RWPE1 (cell line): Measurements from ENCODE around the gene SNAP29.
A peak's percentile ranks its signal among the peaks of the same experiment; 100 is the strongest.
"Not testable (repeated sequence)": the region's sequence is repeated elsewhere in the genome, so short reads cannot be mapped to it uniquely, and the experiment has no call there.

Source experiments
- CTCF ChIA-PET: fragments of 350-600 bp; sonication (Branson Sonifier 250); formaldehyde crosslinking; extraction: SDS; loops from one replicate; lab custom pipeline; 2021; lab: Yijun Ruan, JAX
- POLR2A ChIA-PET: fragments of 400-600 bp; formaldehyde crosslinking; extraction: SDS; loops from one replicate; lab custom pipeline; 2020; ENCODE audit warnings: antibody characterized with exemption; ENCODE audit not compliant: low non-redundant PET; lab: Yijun Ruan, JAX
- DNase-seq: peaks from one replicate; pipeline ENCODE4 v3.0.0; 2012; ENCODE audit warnings: low spot score
- H3K27ac ChIP-seq: fragments of 450-650 bp; 2 replicates; pipeline ENCODE4 v1.5.1; 2017
- TF ChIP-seq, protein P1 (sequence below): fragments of 450-650 bp; conservative IDR thresholded peaks from 2 replicates; pipeline ENCODE4 v1.5.1; 2017; ENCODE audit warnings: low read depth, mild to moderate bottlenecking

SNAP29 gene

DNA sequence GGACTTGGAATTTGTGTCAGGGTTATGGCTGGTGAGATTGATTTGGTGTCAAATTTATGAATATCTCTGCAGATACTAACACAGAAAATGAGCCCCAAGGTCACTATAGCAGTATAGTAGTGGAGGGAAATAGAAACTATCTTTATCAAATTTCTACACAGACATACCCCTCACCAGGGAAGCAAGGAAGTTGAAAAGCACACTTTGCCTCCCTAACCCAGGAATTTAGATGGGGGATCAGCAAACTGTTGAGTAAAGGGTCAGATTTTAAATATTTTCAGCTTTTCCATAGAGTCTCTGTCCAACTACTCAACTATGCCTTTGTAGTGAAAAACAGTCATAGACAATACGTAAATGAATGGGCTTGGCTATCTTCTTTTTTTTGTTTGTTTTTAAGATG, 71.2 kb downstream of the SNAP29 start:
- TF ChIP-seq, protein P1, sequence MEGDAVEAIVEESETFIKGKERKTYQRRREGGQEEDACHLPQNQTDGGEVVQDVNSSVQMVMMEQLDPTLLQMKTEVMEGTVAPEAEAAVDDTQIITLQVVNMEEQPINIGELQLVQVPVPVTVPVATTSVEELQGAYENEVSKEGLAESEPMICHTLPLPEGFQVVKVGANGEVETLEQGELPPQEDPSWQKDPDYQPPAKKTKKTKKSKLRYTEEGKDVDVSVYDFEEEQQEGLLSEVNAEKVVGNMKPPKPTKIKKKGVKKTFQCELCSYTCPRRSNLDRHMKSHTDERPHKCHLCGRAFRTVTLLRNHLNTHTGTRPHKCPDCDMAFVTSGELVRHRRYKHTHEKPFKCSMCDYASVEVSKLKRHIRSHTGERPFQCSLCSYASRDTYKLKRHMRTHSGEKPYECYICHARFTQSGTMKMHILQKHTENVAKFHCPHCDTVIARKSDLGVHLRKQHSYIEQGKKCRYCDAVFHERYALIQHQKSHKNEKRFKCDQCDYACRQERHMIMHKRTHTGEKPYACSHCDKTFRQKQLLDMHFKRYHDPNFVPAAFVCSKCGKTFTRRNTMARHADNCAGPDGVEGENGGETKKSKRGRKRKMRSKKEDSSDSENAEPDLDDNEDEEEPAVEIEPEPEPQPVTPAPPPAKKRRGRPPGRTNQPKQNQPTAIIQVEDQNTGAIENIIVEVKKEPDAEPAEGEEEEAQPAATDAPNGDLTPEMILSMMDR: no peak

DNA sequence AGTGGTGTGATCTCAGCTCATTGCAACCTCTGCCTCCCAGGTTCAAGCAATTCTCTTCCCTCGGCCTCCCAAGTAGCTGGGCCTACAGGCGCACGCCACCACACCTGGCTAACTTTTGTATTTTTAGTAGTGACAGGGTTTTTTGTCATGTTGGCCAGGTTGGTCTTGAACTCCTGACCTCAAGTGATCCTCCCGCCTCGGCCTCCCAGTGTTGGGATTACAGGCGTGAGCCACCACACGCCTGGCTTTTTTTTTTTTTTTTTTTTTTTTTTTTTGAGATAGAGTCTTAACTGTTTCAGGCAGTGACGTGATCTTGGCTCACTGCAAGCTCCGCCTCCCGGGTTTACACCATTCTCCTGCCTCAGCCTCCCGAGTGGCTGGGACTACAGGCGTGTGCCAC, 71.6 kb downstream of the SNAP29 start:
- H3K27ac ChIP-seq, CTCF ChIA-PET, DNase-seq, POLR2A ChIA-PET: not testable (repeated sequence)

More for the DNA sequence above, 71.2 kb downstream of the SNAP29 start:
- no peak for DNase-seq
- H3K27ac ChIP-seq: no peak overlapping the region
- CTCF ChIA-PET: no interaction called here
- POLR2A ChIA-PET: no interaction called here

DNA sequence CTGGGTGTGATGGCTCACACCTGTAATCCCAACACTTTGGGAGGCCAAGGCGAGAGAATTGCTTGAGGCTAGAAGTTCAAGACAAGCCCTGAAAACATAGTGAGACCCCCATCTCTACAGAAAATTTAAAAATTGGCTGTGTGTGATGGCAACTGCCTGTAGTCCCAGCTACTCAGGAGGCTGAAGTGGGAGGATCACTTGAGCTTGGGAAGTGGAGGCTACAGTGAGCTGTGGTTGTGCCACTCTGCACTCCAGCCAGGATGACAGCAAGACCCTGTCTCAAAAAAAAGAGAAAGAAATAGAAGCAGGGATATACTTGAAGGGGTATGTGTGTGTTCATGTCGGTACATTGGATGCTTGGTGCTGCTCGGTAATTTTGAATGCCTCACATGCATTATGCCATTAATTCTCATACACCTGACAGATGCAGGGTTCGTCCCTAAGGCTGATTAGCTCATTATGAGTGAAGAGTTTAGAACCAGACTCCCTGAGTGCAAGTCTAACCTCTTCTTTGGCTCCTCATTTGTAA, 72.4 kb downstream of the SNAP29 start:
- POLR2A ChIA-PET: no interaction called here
- no peak for DNase-seq
- CTCF ChIA-PET: interaction anchor here (0.6 kb wide), 1 partner anchor 10 kb away, joined by 3 read pairs; no protein-coding TSS in a partner anchor
- TF ChIP-seq, protein P1: no peak
- H3K27ac ChIP-seq: no peak overlapping the region

DNA sequence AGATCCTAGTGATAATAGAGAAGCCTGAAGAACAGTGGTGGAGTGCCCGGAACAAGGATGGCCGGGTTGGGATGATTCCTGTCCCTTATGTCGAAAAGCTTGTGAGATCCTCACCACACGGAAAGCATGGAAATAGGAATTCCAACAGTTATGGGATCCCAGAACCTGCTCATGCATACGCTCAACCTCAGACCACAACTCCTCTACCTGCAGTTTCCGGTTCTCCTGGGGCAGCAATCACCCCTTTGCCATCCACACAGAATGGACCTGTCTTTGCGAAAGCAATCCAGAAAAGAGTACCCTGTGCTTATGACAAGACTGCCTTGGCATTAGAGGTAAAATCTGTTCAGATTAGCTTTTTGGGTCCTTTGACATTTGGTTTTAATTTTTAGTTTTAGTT, 75.1 kb downstream of the SNAP29 start:
- ChIA-PET POLR2A (no interaction called here), CTCF (interaction anchor here (0.5 kb wide), 1 partner anchor 43 kb away, joined by 3 read pairs; no protein-coding TSS in a partner anchor)
- no peak overlapping the region for H3K27ac ChIP-seq
- no peak for DNase-seq
- TF ChIP-seq, protein P1: no peak

DNA sequence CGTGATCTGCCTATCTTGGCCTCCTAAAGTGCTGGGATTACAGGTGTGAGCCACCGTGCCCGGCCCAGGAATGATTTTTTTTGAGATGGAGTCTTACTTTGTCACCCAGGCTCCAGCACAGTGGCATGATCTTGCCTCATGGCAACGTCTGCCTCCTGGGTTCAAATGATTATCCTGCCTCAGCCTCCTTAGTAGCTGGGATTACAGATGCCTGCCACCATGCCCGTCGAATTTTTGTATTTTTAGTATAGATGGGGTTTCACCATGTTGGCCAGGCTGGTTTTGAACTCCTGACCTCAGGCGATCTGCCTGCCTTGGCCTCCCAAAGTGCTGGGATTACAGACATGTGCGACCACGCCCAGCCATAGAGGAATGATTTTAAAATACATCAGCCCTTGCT, 76.2 kb downstream of the SNAP29 start:
- DNase-seq, POLR2A ChIA-PET: not testable (repeated sequence)
- CTCF ChIA-PET: interaction anchor here (0.7 kb wide), 3 partner anchors 22 to 45 kb away, joined by 3 to 4 read pairs (median 3); no protein-coding TSS in a partner anchor
- peak overlapping the region; percentile 48; the same call in 1 of the 2 replicates for H3K27ac ChIP-seq

DNA sequence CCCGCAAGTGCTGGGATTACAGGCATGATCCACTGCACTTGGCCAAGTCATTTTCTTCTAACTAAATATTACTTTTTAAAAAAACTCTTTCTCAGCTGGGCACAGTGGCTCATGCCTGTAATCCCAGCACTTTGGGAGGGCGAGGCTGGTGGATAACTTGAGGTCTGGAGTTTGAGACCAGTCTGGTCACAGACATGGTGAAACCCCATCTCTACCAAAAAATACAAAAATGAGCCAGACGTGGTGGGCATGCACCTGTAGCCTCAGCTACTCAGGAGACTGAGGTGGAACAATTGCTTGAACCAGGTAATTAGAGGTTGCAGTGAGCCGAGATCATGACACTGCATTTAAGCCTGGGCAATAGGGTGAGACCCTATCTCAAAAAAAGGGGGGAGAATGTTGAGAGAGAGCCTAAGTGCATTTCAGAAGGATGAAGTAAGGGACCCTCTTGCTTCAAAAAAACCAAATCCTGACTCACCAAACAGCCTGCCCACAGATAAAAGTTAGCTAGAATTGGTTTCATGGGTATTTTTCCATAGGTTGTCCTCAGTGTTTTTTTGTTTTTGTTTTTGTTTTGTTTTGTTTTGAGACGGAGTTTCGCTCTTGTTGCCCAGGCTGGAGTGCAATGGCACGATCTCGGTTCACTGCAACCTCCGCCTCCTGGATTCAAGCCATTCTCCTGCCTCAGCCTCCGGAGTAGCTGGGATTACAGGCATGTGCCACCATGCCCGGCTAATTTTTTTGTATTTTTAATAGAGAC, 77.2 kb downstream of the SNAP29 start:
- DNase-seq, POLR2A ChIA-PET: not testable (repeated sequence)
- H3K27ac ChIP-seq: peak overlapping the region; percentile 48
- CTCF ChIA-PET: interaction anchor here (0.6 kb wide), 2 partner anchors 137 to 152 kb away, joined by 3 read pairs; no protein-coding TSS in a partner anchor

DNA sequence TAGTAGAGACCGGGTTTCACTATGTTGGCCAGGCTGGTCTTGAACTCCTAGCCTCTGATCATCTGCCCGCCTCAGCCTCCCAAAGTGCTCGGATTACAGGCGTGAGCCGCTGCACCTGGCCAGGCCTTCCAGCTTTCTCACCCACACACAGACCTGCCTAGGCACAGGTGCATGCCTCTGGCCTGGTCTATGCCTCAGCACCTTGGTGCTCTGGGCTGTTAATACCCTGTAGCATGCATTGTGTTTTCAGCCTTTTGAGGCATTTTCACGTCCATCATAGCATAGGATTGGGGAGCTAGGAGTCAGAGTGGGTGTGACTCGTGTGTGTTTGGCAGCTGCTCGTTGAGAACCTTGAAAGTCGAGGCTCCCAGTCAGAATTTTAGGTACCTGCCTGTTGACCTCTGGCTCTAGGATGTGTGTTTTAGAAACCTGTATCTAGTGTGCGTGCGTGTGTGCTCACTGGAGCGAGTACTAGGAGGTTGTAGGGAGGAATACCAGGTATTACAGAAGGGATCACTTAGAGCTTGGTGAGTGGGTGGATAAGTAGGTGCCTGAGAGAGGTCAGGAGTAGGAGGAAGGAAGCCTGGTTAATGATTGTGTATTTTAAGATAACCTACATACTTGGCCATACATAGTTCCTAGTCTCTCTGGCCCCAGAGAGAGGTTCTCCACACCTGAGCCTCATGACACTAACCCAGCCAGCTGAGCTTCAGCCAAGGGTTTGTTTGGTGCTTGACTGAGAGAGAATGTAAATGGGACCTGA, 78.4 kb downstream of the SNAP29 start:
- no peak for DNase-seq
- peak overlapping the region; percentile 48 for H3K27ac ChIP-seq
- TF ChIP-seq, protein P1: no peak
- ChIA-PET CTCF (interaction anchor here (0.6 to 1.3 kb wide), 4 partner anchors 51 to 699 kb away, joined by 3 to 4 read pairs (median 3); no protein-coding TSS in a partner anchor), POLR2A (no interaction called here)
